GM23338 (cell line): ENCODE data around the gene COQ6. TPM values are rescaled to one million over a fixed set of nuclear protein-coding genes. Genes with fewer than 3 reads are reported as not detected.

Source experiments
- ATAC-seq: fragments of 200-7000 bp; cut with Tn5 transposase; 3 replicates; pipeline ENCODE4 v1.9.1; 2020
- DNase-seq: peaks from one replicate; pipeline ENCODE4 v3.0.0-alpha.2; 2015; ENCODE audit warnings: low spot score
- H2AFZ ChIP-seq: fragments of 200-600 bp; sonication (generic); 2 replicates; pipeline ENCODE4 v1.8.0; 2016; ENCODE audit warnings: antibody characterized with exemption, mild to moderate bottlenecking, moderate library complexity
- H3F3A ChIP-seq: fragments of 200-600 bp; sonication (generic); replicated peaks from 2 replicates; pipeline ENCODE4 v1.8.0; 2017; ENCODE audit warnings: antibody characterized with exemption, mixed run types, low read depth
- H3K27ac ChIP-seq: fragments of 200-600 bp; sonication (generic); 2 replicates; pipeline ENCODE4 v1.6.1; 2016; ENCODE audit warnings: low read depth
- H3K27me3 ChIP-seq: fragments of 200-600 bp; sonication (generic); 2 replicates; pipeline ENCODE4 v1.8.0; 2016; ENCODE audit warnings: mild to moderate bottlenecking, mixed run types, moderate library complexity; ENCODE audit not compliant: insufficient read depth
- H3K36me3 ChIP-seq: fragments of 200-600 bp; sonication (generic); 2 replicates; pipeline ENCODE4 v1.8.0; 2016; ENCODE audit warnings: mild to moderate bottlenecking; ENCODE audit not compliant: insufficient read depth
- H3K4me1 ChIP-seq: fragments of 200-600 bp; sonication (generic); 2 replicates; pipeline ENCODE4 v1.8.0; 2016; ENCODE audit warnings: mild to moderate bottlenecking, moderate library complexity; ENCODE audit not compliant: insufficient read depth
- H3K4me2 ChIP-seq: fragments of 200-600 bp; sonication (generic); 2 replicates; pipeline ENCODE4 v1.7.1; 2017; ENCODE audit warnings: mixed run types
- H3K4me3 ChIP-seq: fragments of 200-600 bp; sonication (generic); 2 replicates; pipeline ENCODE4 v1.6.1; 2016; ENCODE audit warnings: mixed run types
- H3K79me2 ChIP-seq: fragments of 200-600 bp; sonication (generic); replicated peaks from 2 replicates; pipeline ENCODE4 v1.8.0; 2017; ENCODE audit warnings: mild to moderate bottlenecking; ENCODE audit not compliant: insufficient read depth
- H3K9me2 ChIP-seq: fragments of 200-600 bp; sonication (generic); 2 replicates; pipeline ENCODE4 v1.8.0; 2017; ENCODE audit not compliant: insufficient read depth
- H4K20me1 ChIP-seq: fragments of 200-600 bp; sonication (generic); replicated peaks from 2 replicates; pipeline ENCODE4 v1.8.0; 2017; ENCODE audit warnings: mild to moderate bottlenecking; ENCODE audit not compliant: insufficient read depth
- H3K27ac Mint-ChIP-seq: 2 replicates; pipeline ENCODE4 v1.8.0; 2020; ENCODE audit warnings: inconsistent platforms, mild to moderate bottlenecking, moderate library complexity, mixed read lengths
- H3K27me3 Mint-ChIP-seq: 3 replicates; pipeline ENCODE4 v1.8.0; 2022; ENCODE audit warnings: low read depth, mild to moderate bottlenecking, moderate library complexity, mixed read lengths, inconsistent platforms; ENCODE audit not compliant: insufficient read depth, poor library complexity
- H3K36me3 Mint-ChIP-seq: 3 replicates; pipeline ENCODE4 v1.8.0; 2021; ENCODE audit warnings: low read depth, mild to moderate bottlenecking, inconsistent platforms, moderate library complexity, mixed read lengths
- H3K4me1 Mint-ChIP-seq: 3 replicates; pipeline ENCODE4 v1.8.0; 2020; ENCODE audit warnings: mild to moderate bottlenecking, inconsistent platforms, mixed read lengths
- H3K4me3 Mint-ChIP-seq: 3 replicates; pipeline ENCODE4 v1.8.0; 2021; ENCODE audit warnings: moderate library complexity, mild to moderate bottlenecking, inconsistent platforms, mixed read lengths
- H3K9me3 Mint-ChIP-seq: 3 replicates; pipeline ENCODE4 v1.8.0; 2020; ENCODE audit warnings: moderate library complexity, mild to moderate bottlenecking, inconsistent platforms, mixed read lengths
- CTCF ChIP-seq, 2 experiments: fragments of 200-600 bp in 1 of 2; sonication (generic) in 1 of 2; conservative IDR thresholded peaks; 2 replicates each; pipeline versions ENCODE4 v1.5.1 to v1.6.1; 2016 to 2017; ENCODE audit warnings: antibody characterized with exemption in 2 of 2, low read depth in 2 of 2, mild to moderate bottlenecking in 2 of 2, moderate library complexity in 1 of 2
- ETS1 ChIP-seq: IDR thresholded peaks from 2 replicates; pipeline ENCODE4 v1.6.1; 2016; ENCODE audit warnings: antibody characterized with exemption
- EZH2 ChIP-seq: fragments of 200-600 bp; sonication (generic); IDR thresholded peaks from one replicate; pipeline ENCODE4 v1.8.0; 2017; ENCODE audit warnings: antibody characterized with exemption, mild to moderate bottlenecking, low read depth; ENCODE audit not compliant: unreplicated experiment
- EZH2phosphoT487 ChIP-seq: fragments of 200-600 bp; sonication (generic); IDR thresholded peaks from one replicate; pipeline ENCODE4 v1.8.1; 2018; ENCODE audit warnings: antibody characterized with exemption; ENCODE audit not compliant: unreplicated experiment
- JUNB ChIP-seq: IDR thresholded peaks from one replicate; pipeline ENCODE4 v1.6.1; 2016; ENCODE audit warnings: antibody characterized with exemption; ENCODE audit not compliant: unreplicated experiment
- NANOG ChIP-seq: IDR thresholded peaks from 2 replicates; pipeline ENCODE4 v1.6.1; 2016; ENCODE audit warnings: antibody characterized with exemption, borderline replicate concordance
- POLR2AphosphoS5 ChIP-seq: IDR thresholded peaks from 2 replicates; pipeline ENCODE4 v1.6.1; 2016; ENCODE audit warnings: antibody characterized with exemption, low read depth
- REST ChIP-seq: IDR thresholded peaks from one replicate; pipeline ENCODE4 v1.6.1; 2018; ENCODE audit warnings: antibody characterized with exemption; ENCODE audit not compliant: unreplicated experiment
- STAT1 ChIP-seq: IDR thresholded peaks from one replicate; pipeline ENCODE4 v1.6.1; 2016; ENCODE audit warnings: antibody characterized with exemption; ENCODE audit not compliant: unreplicated experiment
- ZNF114 ChIP-seq: fragments of 250-450 bp; sonication (Bioruptor Pico); IDR thresholded peaks from 2 replicates; pipeline ENCODE4 v1.5.0; 2020; ENCODE audit warnings: mild to moderate bottlenecking, moderate library complexity
- polyA plus RNA-seq: library from polyadenylated mRNA; unstranded; fragments of >200 nt; fragmentation: Nextera tagmentation; extraction: Ambion mirVana; gene quantifications from 2 replicates; pipeline ENCODE4 v1.2.1, GENCODE V29; 2016
- total RNA-seq: library from RNA; depleted of rRNA; stranded (reverse); fragments of >200 nt; shearing (Covaris generic); gene quantifications from 2 replicates; pipeline ENCODE4 v1.2.3, GENCODE V29; 2014

The COQ6 gene
- total and polyA plus RNA-seq, 2 experiments from 2014 or later, result 6.8 to 13.8 TPM

- no peak overlapping the region for H3K27ac ChIP-seq
- TF ChIP-seq EZH2phosphoT487, result no peak
- TF ChIP-seq CTCF (conservative IDR thresholded peaks at IDR 0.05; ENCODE audit: low read depth in 2 of 2), result no peak
- TF ChIP-seq NANOG, result no peak
- no peak for TF ChIP-seq ETS1
- no peak for TF ChIP-seq EZH2
- no peak for TF ChIP-seq ZNF114 (CRISPR knock-in tag)
- TF ChIP-seq REST, result no peak
- TF ChIP-seq STAT1, result no peak
- no peak for ATAC-seq
- no peak for DNase-seq
- no peaks in the 10 kb centered on the region for H3K9me3 Mint-ChIP-seq
- no peaks in the 10 kb centered on the region for H3K27me3 Mint-ChIP-seq
- H3K27ac Mint-ChIP-seq, result no peak overlapping the region
- H3K79me2 ChIP-seq, result no peaks in the 10 kb centered on the region
- H3K4me3 Mint-ChIP-seq, result no peak overlapping the region
- no peak overlapping the region for H2AFZ ChIP-seq
- H3K4me2 ChIP-seq, result no peak overlapping the region
- no peaks in the 10 kb centered on the region for H3K4me1 Mint-ChIP-seq
- no peaks in the 10 kb centered on the region for H3F3A ChIP-seq
- H3K9me2 ChIP-seq, result no peaks in the 10 kb centered on the region
- H3K4me1 ChIP-seq, result no peaks in the 10 kb centered on the region
- H3K36me3 ChIP-seq, result no peaks in the 10 kb centered on the region
- no peaks in the 10 kb centered on the region; the same call in 1 of the 2 replicates for H4K20me1 ChIP-seq
- H3K27me3 ChIP-seq, result no peaks in the 10 kb centered on the region
- H3K36me3 Mint-ChIP-seq, result peaks cover 17% of the 10 kb centered on the region; the same call in 2 of the 3 replicates
- no peak overlapping the region for H3K4me3 ChIP-seq
Measured at GRCh38 chr14:73965216-73965615, 15.1 kb downstream of the COQ6 start.

GRCh38 chr14:73968885-73969284 lies 18.8 kb downstream of the COQ6 start:
- no peak for TF ChIP-seq ETS1
- no peak for TF ChIP-seq EZH2phosphoT487
- TF ChIP-seq EZH2, result no peak
- no peak for TF ChIP-seq JUNB
- no peak for TF ChIP-seq NANOG
- TF ChIP-seq REST, result no peak
- no peak for TF ChIP-seq POLR2AphosphoS5
- Mint-ChIP-seq H3K27ac (no peak overlapping the region), H3K4me3 (no peak overlapping the region), H3K4me1 (peaks cover 5% of the 10 kb centered on the region; the same call in 1 of the 3 replicates), H3K9me3 (no peaks in the 10 kb centered on the region), H3K27me3 (no peaks in the 10 kb centered on the region), H3K36me3 (peaks cover 1% of the 10 kb centered on the region; the same call in 2 of the 3 replicates)
- H3K27ac ChIP-seq, result no peak overlapping the region
- no peak overlapping the region for H3K4me2 ChIP-seq
- H3K9me2 ChIP-seq, result no peaks in the 10 kb centered on the region
- no peak overlapping the region for H3K4me3 ChIP-seq
- no peaks in the 10 kb centered on the region for H3K27me3 ChIP-seq
- DNase-seq (no peak), ATAC-seq (no peak)
- no peak overlapping the region for H2AFZ ChIP-seq
- H3F3A ChIP-seq, result no peaks in the 10 kb centered on the region
- H4K20me1 ChIP-seq, result no peaks in the 10 kb centered on the region; the same call in 1 of the 2 replicates
- no peaks in the 10 kb centered on the region for H3K79me2 ChIP-seq
- no peaks in the 10 kb centered on the region for H3K36me3 ChIP-seq
- no peaks in the 10 kb centered on the region for H3K4me1 ChIP-seq
